Vagina (tissue), 2 donors: Measurements from ENCODE around the gene PPIP5K1. TPM values are rescaled to one million over a fixed set of nuclear protein-coding genes. Genes with fewer than 3 reads are reported as not detected.

Experiments
- DNase-seq, 2 donors: peaks; one replicate each; pipeline ENCODE4 v3.0.0-alpha.2; 2017; ENCODE audit errors: extremely low spot score in 2 of 2
- H3K27ac ChIP-seq: fragments of 200-600 bp; sonication (generic); one replicate; pipeline ENCODE4 v1.5.1; 2019
- H3K27me3 ChIP-seq: fragments of 200-600 bp; sonication (generic); one replicate; pipeline ENCODE4 v1.5.1; 2019
- H3K36me3 ChIP-seq, 2 donors: fragments of 200-600 bp; sonication (generic); one replicate each; pipeline ENCODE4 v1.5.1; 2017 to 2019
- H3K4me1 ChIP-seq: fragments of 200-600 bp; sonication (generic); one replicate; pipeline ENCODE4 v1.5.1; 2019
- H3K4me3 ChIP-seq, 2 donors: fragments of 200-600 bp; sonication (generic); 1 replicate in 1 of 2; 2 replicates in 1 of 2; pipeline ENCODE4 v1.5.1; 2016 to 2019
- H3K9me3 ChIP-seq: fragments of 200-600 bp; sonication (generic); one replicate; pipeline ENCODE4 v1.5.1; 2019
- CTCF ChIP-seq, 3 experiments: fragments of 450-650 bp in 2 of 3; fragments of 200-600 bp in 1 of 3; sonication (generic) in 1 of 3; IDR thresholded peaks; one replicate each; pipeline ENCODE4 v1.5.1; 2017 to 2019; ENCODE audit warnings: antibody characterized with exemption in 3 of 3, mild to moderate bottlenecking in 2 of 3, moderate library complexity in 2 of 3
- POLR2A ChIP-seq, 2 donors: fragments of 450-650 bp; IDR thresholded peaks; one replicate each; pipeline ENCODE4 v1.6.1; 2017; ENCODE audit warnings: antibody characterized with exemption in 2 of 2, mild to moderate bottlenecking in 2 of 2, moderate library complexity in 2 of 2
- POLR2AphosphoS5 ChIP-seq, 2 donors: sonication (generic); formaldehyde crosslinking; IDR thresholded peaks; one replicate each; pipeline ENCODE4 v1.9.0; 2017; ENCODE audit warnings: antibody characterized with exemption in 2 of 2, mild to moderate bottlenecking in 2 of 2, low read depth in 1 of 2; ENCODE audit not compliant: insufficient read depth in 1 of 2
- intact Hi-C: fragments of 100-400 bp; cut with DNase I; formaldehyde crosslinking; loops from one replicate; pipeline ENCODE4 v1.15.1; 2023
- total RNA-seq: library from RNA; depleted of rRNA; stranded (reverse); fragments of >200 nt; gene quantifications from one replicate; pipeline ENCODE4 v1.2.3, GENCODE V29; 2016

The PPIP5K1 gene
- total RNA-seq, 1 donor from 2014 or later, result 46.4 TPM

DNA sequence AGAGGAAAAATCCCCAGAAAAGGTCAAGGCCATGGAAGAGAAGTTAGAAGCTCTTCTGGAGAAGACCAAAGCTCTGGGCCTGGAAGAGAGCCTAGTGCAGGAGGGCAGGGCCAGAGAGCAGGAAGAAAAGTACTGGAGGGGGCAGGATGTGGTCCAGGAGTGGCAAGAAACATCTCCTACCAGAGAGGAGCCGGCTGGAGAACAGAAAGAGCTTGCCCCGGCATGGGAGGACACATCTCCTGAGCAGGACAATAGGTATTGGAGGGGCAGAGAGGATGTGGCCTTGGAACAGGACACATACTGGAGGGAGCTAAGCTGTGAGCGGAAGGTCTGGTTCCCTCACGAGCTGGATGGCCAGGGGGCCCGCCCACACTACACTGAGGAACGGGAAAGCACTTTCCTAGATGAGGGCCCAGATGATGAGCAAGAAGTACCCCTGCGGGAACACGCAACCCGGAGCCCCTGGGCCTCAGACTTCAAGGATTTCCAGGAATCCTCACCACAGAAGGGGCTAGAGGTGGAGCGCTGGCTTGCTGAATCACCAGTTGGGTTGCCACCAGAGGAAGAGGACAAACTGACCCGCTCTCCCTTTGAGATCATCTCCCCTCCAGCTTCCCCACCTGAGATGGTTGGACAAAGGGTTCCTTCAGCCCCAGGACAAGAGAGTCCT is 63.6 kb downstream of the PPIP5K1 start:
- peaks cover 4% of the 10 kb centered on the region for H3K4me1 ChIP-seq
- no peak overlapping the region for H3K27ac ChIP-seq
- H3K27me3 ChIP-seq, result no peaks in the 10 kb centered on the region
- intact Hi-C loops, result no loop called here
- H3K4me3 ChIP-seq, result no peak overlapping the region
- no peak for DNase-seq
- H3K36me3 ChIP-seq, result peaks cover 4 to 23% of the 10 kb centered on the region in 2 donors
- TF ChIP-seq POLR2A (IDR thresholded peaks at IDR 0.05), result no peak
- no peak for TF ChIP-seq CTCF (IDR thresholded peaks at IDR 0.05)
- H3K9me3 ChIP-seq, result no peaks in the 10 kb centered on the region

DNA sequence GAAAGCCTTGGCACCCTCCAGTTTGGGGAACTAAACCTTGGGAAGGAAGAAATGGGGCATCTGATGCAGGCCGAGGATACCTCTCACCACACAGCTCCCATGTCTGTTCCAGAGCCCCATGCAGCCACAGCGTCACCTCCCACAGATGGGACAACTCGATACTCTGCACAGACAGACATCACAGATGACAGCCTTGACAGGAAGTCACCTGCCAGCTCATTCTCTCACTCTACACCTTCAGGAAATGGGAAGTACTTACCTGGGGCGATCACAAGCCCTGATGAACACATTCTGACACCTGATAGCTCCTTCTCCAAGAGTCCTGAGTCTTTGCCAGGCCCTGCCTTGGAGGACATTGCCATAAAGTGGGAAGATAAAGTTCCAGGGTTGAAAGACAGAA is 64.9 kb downstream of the PPIP5K1 start:
- TF ChIP-seq POLR2AphosphoS5 (IDR thresholded peaks at IDR 0.05; ENCODE audit: insufficient read depth in 1 of 2, low read depth in 1 of 2), result no peak
- no peak for DNase-seq
- intact Hi-C loops, result no loop called here
- Histone ChIP-seq H3K4me1 (no peaks in the 10 kb centered on the region), H3K27me3 (no peaks in the 10 kb centered on the region), H3K36me3 (peaks cover 4 to 30% of the 10 kb centered on the region in 2 donors), H3K4me3 (no peak overlapping the region), H3K27ac (no peak overlapping the region), H3K9me3 (no peaks in the 10 kb centered on the region)

DNA sequence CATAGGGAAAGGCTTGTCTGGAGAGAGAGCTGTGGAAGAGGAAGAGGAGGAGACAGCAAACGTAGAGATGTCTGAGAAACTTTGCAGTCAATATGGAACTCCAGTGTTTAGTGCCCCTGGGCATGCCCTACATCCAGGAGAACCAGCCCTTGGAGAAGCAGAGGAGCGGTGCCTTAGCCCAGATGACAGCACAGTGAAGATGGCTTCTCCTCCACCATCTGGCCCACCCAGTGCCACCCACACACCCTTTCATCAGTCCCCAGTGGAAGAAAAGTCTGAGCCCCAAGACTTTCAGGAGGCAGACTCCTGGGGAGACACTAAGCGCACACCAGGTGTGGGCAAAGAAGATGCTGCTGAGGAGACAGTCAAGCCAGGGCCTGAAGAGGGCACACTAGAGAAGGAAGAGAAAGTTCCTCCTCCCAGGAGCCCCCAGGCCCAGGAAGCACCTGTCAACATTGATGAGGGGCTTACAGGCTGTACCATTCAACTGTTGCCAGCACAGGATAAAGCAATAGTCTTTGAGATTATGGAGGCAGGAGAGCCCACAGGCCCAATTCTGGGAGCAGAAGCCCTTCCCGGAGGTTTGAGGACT is 65.7 kb downstream of the PPIP5K1 start:
- DNase-seq, result no peak
- no peak for TF ChIP-seq POLR2A (IDR thresholded peaks at IDR 0.05)
- no peak for TF ChIP-seq CTCF (IDR thresholded peaks at IDR 0.05)
- TF ChIP-seq POLR2AphosphoS5 (IDR thresholded peaks at IDR 0.05; ENCODE audit: insufficient read depth in 1 of 2, low read depth in 1 of 2), result no peak
- no peak overlapping the region for H3K4me3 ChIP-seq
- H3K36me3 ChIP-seq, result peaks cover 4 to 30% of the 10 kb centered on the region in 2 donors
- intact Hi-C loops, result no loop called here
- H3K27me3 ChIP-seq, result no peaks in the 10 kb centered on the region
- no peaks in the 10 kb centered on the region for H3K9me3 ChIP-seq
- no peak overlapping the region for H3K27ac ChIP-seq
- peaks cover 2% of the 10 kb centered on the region for H3K4me1 ChIP-seq

DNA sequence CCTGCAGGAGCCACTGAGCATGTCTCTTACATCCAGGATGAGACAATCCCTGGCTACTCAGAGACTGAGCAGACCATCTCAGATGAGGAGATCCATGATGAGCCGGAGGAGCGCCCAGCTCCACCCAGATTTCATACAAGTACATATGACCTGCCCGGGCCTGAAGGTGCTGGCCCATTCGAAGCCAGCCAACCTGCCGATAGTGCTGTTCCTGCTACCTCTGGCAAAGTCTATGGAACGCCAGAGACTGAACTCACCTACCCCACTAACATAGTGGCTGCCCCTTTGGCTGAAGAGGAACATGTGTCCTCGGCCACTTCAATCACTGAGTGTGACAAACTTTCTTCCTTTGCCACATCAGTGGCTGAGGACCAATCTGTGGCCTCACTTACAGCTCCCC is 66.4 kb downstream of the PPIP5K1 start:
- H3K27me3 ChIP-seq, result no peaks in the 10 kb centered on the region
- H3K4me1 ChIP-seq, result peaks cover 9% of the 10 kb centered on the region
- intact Hi-C loops, result no loop called here
- no peak overlapping the region for H3K27ac ChIP-seq
- H3K4me3 ChIP-seq, result no peak overlapping the region
- TF ChIP-seq CTCF (IDR thresholded peaks at IDR 0.05) (no peak), POLR2AphosphoS5 (IDR thresholded peaks at IDR 0.05; ENCODE audit: insufficient read depth in 1 of 2, low read depth in 1 of 2) (no peak), POLR2A (IDR thresholded peaks at IDR 0.05) (no peak)
- H3K36me3 ChIP-seq, result peaks cover 4 to 30% of the 10 kb centered on the region in 2 donors
- no peak for DNase-seq
- H3K9me3 ChIP-seq, result no peaks in the 10 kb centered on the region

DNA sequence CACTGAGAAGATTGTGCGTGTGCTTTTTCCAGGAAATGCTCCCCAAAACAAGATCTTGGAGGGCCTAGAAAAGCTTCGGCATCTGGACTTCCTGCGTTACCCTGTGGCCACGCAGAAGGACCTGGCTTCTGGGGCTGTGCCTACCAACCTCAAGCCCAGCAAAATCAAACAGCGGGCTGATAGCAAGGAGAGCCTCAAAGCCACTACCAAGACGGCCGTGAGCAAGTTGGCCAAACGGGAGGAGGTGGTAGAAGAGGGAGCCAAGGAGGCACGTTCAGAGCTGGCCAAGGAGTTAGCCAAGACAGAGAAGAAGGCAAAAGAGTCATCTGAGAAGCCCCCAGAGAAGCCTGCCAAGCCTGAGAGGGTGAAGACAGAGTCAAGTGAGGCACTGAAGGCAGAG is 67.8 kb downstream of the PPIP5K1 start:
- peaks cover 10% of the 10 kb centered on the region for H3K4me1 ChIP-seq
- H3K27me3 ChIP-seq, result no peaks in the 10 kb centered on the region
- TF ChIP-seq POLR2A (IDR thresholded peaks at IDR 0.05) (no peak), POLR2AphosphoS5 (IDR thresholded peaks at IDR 0.05; ENCODE audit: insufficient read depth in 1 of 2, low read depth in 1 of 2) (no peak), CTCF (IDR thresholded peaks at IDR 0.05) (no peak)
- no peak overlapping the region for H3K4me3 ChIP-seq
- H3K9me3 ChIP-seq, result no peaks in the 10 kb centered on the region
- DNase-seq, result no peak
- H3K27ac ChIP-seq, result no peak overlapping the region
- intact Hi-C loops, result no loop called here
- H3K36me3 ChIP-seq, result peaks cover 4 to 30% of the 10 kb centered on the region in 2 donors
